Naive B cell (primary cell): ENCODE measurements around the gene THRB. TPM values are rescaled to one million over a fixed set of nuclear protein-coding genes. Genes with fewer than 3 reads are reported as not detected.

Experiments used
- ATAC-seq, 2 donors: fragments of 150-1000 bp; cut with Tn5 transposase; 2 replicates each; pipeline ENCODE4 v1.10.0; 2021; ENCODE audit warnings: low read depth in 2 of 2, mild to moderate bottlenecking in 2 of 2, moderate library complexity in 2 of 2
- DNase-seq: peaks from one replicate; pipeline ENCODE4 v3.0.0; 2022
- H3K27ac Mint-ChIP-seq, 6 donors: one replicate each; pipeline ENCODE4 v1.8.0; 2020 to 2022; ENCODE audit warnings: mild to moderate bottlenecking in 6 of 6, mixed read lengths in 6 of 6, moderate library complexity in 5 of 6, inconsistent platforms in 2 of 6
- H3K27me3 Mint-ChIP-seq, 3 donors: one replicate each; pipeline ENCODE4 v1.8.0; 2021 to 2022; ENCODE audit warnings: mixed read lengths in 3 of 3, mild to moderate bottlenecking in 1 of 3
- H3K36me3 Mint-ChIP-seq, 2 donors: one replicate each; pipeline ENCODE4 v1.8.0; 2020 to 2022; ENCODE audit warnings: mixed read lengths in 2 of 2, inconsistent platforms in 1 of 2, mild to moderate bottlenecking in 1 of 2
- H3K4me1 Mint-ChIP-seq, 3 donors: one replicate each; pipeline ENCODE4 v1.8.0; 2020 to 2022; ENCODE audit warnings: mixed read lengths in 3 of 3, inconsistent platforms in 1 of 3, mild to moderate bottlenecking in 1 of 3, moderate library complexity in 1 of 3
- H3K4me3 Mint-ChIP-seq, 8 donors: one replicate each; pipeline ENCODE4 v1.8.0; 2020 to 2022; ENCODE audit warnings: mild to moderate bottlenecking in 8 of 8, mixed read lengths in 8 of 8, moderate library complexity in 8 of 8, inconsistent platforms in 2 of 8
- H3K9me3 Mint-ChIP-seq, 7 donors: one replicate each; pipeline ENCODE4 v1.8.0; 2020 to 2022; ENCODE audit warnings: mixed read lengths in 7 of 7, mild to moderate bottlenecking in 5 of 7, inconsistent platforms in 2 of 7, moderate library complexity in 1 of 7
- polyA plus RNA-seq, 6 donors: library from polyadenylated mRNA; unstranded; fragments of 300-500 nt; fragmentation: Illumina TruSeq; gene quantifications; one replicate each; pipeline ENCODE4 v1.2.3, GENCODE V29; 2021; ENCODE audit warnings: low read depth in 6 of 6

The THRB gene
- polyA plus RNA-seq, 6 donors from 2014 or later: 0.38 to 5.1 (median 1.8) TPM

GRCh38 chr3:24493746-24494617 lies 668 bp downstream of the THRB start:
- DNase-seq (peak; percentile 52), ATAC-seq (peak; percentile 44 to 56)
- Mint-ChIP-seq H3K4me1 (peaks cover 15 to 23% (median 16%) of the 10 kb centered on the region in 3 donors), H3K4me3 (peak overlapping the region; percentile 87 to 98 (median 96)), H3K27ac (peak overlapping the region; percentile 71 to 95 (median 86)), H3K9me3 (no peaks in the 10 kb centered on the region), H3K27me3 (peaks cover 0 to 7% (median 5%) of the 10 kb centered on the region in 3 donors), H3K36me3 (peaks cover 0 to 7% of the 10 kb centered on the region in 2 donors)

DNA sequence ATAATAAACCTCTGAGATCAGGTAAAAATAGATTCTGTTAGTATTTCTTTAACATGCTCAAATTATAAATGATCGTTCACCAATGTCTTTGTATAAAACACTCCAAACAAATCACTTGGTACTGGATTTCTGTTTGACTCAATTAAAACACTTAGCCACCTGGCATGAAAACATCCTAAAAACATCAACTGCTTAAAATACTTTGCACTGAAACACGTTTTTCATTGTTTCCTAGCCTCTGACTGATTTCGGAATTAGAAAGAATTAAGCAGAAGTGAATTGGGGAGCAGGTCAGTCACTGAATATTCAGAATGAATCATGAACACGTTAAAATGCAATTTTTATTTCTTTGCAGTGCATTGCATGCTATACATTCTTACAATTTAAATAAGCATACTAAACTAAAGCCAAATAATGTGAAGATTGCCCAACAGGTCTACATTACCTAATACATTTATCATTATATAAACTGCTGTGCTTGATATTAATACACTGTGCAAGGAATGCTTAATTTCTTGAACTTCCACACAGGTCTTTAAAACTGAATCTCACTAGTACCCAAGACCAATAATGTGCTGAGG lies 1.6 kb downstream of the THRB start:
- no peaks in the 10 kb centered on the region for H3K9me3 Mint-ChIP-seq
- H3K36me3 Mint-ChIP-seq: peaks cover 0 to 7% of the 10 kb centered on the region in 2 donors
- DNase-seq: no peak
- H3K27ac Mint-ChIP-seq: no peak overlapping the region
- ATAC-seq: no peak
- H3K27me3 Mint-ChIP-seq: peaks cover 0 to 7% (median 5%) of the 10 kb centered on the region in 3 donors
- peak overlapping the region in 6 of 8 donors; percentile 43 to 98 (median 94) for H3K4me3 Mint-ChIP-seq
- H3K4me1 Mint-ChIP-seq: peaks cover 15 to 23% (median 16%) of the 10 kb centered on the region in 3 donors

GRCh38 chr3:24490151-24490550 lies 4.5 kb downstream of the THRB start:
- no peak overlapping the region for H3K27ac Mint-ChIP-seq
- DNase-seq (no peak), ATAC-seq (no peak)
- H3K4me3 Mint-ChIP-seq: peak overlapping the region in 1 of 8 donors; percentile 52
- H3K9me3 Mint-ChIP-seq: no peaks in the 10 kb centered on the region
- peaks cover 0 to 7% (median 5%) of the 10 kb centered on the region in 3 donors for H3K27me3 Mint-ChIP-seq
- peaks cover 11 to 21% (median 16%) of the 10 kb centered on the region in 3 donors for H3K4me1 Mint-ChIP-seq
- peaks cover 0 to 2% of the 10 kb centered on the region in 2 donors for H3K36me3 Mint-ChIP-seq

DNA sequence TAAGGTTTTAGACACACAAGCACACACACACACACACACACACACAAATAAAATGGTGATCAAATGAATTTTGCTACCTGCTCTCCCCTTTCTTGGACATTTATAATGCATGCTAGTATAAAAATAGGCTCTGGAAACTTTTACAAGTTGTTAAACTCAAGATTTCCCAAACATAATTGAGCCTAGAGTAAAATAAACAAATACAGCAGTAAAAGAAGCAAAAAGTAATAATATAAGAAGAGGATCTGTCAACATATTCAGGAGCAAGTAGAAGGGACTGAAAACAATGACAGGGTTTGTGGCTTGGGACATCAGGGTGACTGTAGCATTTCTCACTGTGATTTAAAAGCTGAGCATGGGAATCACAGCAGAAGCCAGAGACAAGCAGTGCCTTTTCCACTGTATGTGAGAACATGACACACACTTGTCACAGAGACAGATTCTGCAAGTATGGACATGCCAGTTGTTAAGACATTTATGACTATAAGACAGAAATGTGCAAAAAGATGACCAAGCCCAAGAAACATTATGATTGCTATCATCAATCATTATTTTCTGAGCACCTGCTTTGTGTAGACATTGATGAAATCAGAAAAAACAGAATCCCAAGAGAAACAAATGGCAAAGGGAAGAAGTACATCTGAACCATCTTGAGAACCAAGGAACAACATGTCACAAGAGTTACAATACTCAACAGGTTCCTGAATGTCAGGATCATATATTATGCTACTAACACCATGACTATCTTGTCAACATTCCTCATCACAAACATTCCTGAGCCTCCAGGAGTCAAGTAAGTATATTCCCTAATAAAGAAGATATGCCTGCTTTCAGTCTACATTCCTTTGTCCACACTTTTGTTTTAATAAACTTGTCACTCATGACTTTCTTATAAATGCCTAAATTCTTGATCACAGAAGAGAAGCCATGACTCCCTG lies 7.1 kb downstream of the THRB start:
- peaks cover 0 to 7% (median 5%) of the 10 kb centered on the region in 3 donors for H3K27me3 Mint-ChIP-seq
- no peak overlapping the region for H3K27ac Mint-ChIP-seq
- ATAC-seq (no peak), DNase-seq (no peak)
- H3K4me1 Mint-ChIP-seq: peaks cover 11 to 17% (median 13%) of the 10 kb centered on the region in 3 donors
- H3K9me3 Mint-ChIP-seq: no peaks in the 10 kb centered on the region
- H3K36me3 Mint-ChIP-seq: no peaks in the 10 kb centered on the region
- H3K4me3 Mint-ChIP-seq: no peak overlapping the region

DNA sequence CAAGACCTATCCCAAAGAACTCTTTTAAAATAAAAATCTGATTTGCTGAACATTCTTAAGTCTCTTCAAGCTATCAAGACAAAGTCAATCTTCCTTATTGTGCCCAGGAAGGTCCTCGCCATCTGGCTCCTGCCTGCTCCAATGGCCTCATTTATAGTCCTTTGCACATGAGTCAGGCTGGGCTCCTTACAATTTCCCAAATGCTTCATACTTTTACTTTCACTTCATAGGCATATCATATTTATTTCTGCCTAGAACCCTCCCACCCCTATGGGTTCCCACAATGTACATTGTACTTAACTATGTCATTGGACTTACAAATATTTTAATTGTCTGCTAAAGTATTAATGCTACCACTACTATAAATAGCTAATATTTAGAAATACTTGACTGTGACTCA lies 9.1 kb downstream of the THRB start:
- H3K9me3 Mint-ChIP-seq: no peaks in the 10 kb centered on the region
- H3K27me3 Mint-ChIP-seq: peaks cover 0 to 4% (median 0%) of the 10 kb centered on the region in 3 donors
- peaks cover 11 to 22% (median 13%) of the 10 kb centered on the region in 3 donors for H3K4me1 Mint-ChIP-seq
- no peaks in the 10 kb centered on the region for H3K36me3 Mint-ChIP-seq
- H3K27ac Mint-ChIP-seq: peak overlapping the region in 1 of 6 donors; percentile 43
- ATAC-seq (no peak), DNase-seq (no peak)
- H3K4me3 Mint-ChIP-seq: peak overlapping the region in 2 of 8 donors; percentile 21 to 69

DNA sequence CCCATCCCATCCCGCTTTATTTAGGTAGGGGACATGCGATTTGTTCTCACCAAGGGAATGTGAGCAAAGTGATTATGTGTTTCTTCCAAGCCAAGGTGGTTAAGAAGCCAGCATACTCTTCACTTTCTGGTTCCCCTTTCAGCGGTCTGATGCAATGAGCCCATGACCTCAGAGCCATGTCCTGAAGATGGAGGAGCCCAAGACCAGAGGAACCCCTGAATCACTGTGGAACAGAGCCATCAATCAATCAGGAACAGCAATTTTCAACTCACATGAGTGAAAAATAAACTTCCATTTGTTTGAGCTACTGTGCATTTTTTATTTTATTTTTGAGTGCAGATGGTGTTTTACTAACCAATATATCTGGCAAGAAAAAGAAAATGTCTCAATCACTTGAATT lies 10.8 kb downstream of the THRB start:
- Mint-ChIP-seq H3K27me3 (no peaks in the 10 kb centered on the region), H3K4me1 (peaks cover 11 to 27% (median 15%) of the 10 kb centered on the region in 3 donors), H3K36me3 (no peaks in the 10 kb centered on the region), H3K27ac (no peak overlapping the region), H3K9me3 (peaks cover 0 to 2% (median 0%) of the 10 kb centered on the region in 7 donors), H3K4me3 (no peak overlapping the region)
- DNase-seq (no peak), ATAC-seq (peak in 1 of 2 donors; percentile 46)

DNA sequence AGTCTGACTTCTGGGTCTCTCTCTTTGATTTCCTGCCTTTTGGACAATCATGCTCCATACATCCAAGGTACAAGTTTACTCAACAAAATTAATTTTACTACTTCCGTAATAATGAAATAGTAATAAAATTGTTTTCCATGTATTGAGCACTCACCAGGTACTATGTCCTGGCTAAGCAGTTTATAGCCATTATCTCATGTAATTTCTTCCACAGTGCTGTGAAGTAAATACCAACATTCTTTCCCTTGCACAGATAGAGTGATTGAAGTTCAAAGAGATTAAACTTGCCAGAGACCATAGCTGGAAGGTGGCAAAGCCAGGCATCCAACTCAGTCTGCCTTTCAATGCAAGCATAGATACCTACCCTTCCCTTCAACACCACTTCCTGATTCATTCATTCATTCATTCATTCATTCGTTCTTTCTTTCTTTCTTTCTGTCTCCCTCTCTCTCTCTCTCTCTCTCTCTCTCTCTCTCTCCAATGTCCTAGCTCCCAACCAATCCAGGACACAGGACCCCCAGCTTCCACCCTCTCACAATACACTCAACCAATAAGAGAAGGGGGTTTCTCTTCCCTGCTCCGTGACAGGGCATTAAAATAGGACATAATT lies 12.4 kb downstream of the THRB start:
- DNase-seq: no peak
- no peak overlapping the region for H3K27ac Mint-ChIP-seq
- H3K4me1 Mint-ChIP-seq: peaks cover 11 to 27% (median 15%) of the 10 kb centered on the region in 3 donors
- peaks cover 0 to 3% (median 0%) of the 10 kb centered on the region in 7 donors for H3K9me3 Mint-ChIP-seq
- no peak for ATAC-seq
- H3K27me3 Mint-ChIP-seq: peaks cover 0 to 4% (median 0%) of the 10 kb centered on the region in 3 donors
- H3K4me3 Mint-ChIP-seq: no peak overlapping the region
- H3K36me3 Mint-ChIP-seq: peaks cover 0 to 7% of the 10 kb centered on the region in 2 donors

DNA sequence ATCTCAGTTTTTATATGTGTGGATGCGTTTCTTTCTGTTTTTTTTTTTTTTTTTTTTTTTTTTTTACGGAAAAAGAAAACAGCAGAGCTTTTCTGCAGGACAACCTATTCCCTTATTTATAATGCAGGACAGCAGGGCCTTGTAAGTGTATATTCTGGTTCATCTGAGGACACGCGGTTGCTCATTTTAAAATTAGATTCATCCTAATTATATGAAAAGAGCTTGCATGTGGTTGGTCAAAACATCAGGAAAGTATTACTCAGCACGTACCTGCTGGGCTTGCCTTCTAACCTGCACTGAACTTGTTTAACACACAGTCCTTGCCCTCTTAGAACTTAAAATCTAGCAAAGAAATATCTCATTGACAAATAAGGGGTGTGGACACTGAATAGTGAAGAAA lies 13.5 kb downstream of the THRB start:
- Mint-ChIP-seq H3K36me3 (peaks cover 0 to 7% of the 10 kb centered on the region in 2 donors), H3K9me3 (peaks cover 0 to 3% (median 0%) of the 10 kb centered on the region in 7 donors), H3K4me3 (no peak overlapping the region), H3K27ac (no peak overlapping the region), H3K27me3 (peaks cover 0 to 4% (median 0%) of the 10 kb centered on the region in 3 donors), H3K4me1 (peaks cover 11 to 27% (median 15%) of the 10 kb centered on the region in 3 donors)
- DNase-seq (no peak), ATAC-seq (no peak)

GRCh38 chr3:24480497-24480896 lies 14.2 kb downstream of the THRB start:
- no peak for ATAC-seq
- DNase-seq: no peak
- Mint-ChIP-seq H3K27ac (no peak overlapping the region), H3K27me3 (peaks cover 0 to 4% (median 0%) of the 10 kb centered on the region in 3 donors), H3K4me1 (peaks cover 6 to 20% (median 9%) of the 10 kb centered on the region in 3 donors), H3K36me3 (peaks cover 0 to 7% of the 10 kb centered on the region in 2 donors), H3K4me3 (no peak overlapping the region), H3K9me3 (peaks cover 0 to 3% (median 0%) of the 10 kb centered on the region in 7 donors)

GRCh38 chr3:24479816-24480215 lies 14.8 kb downstream of the THRB start:
- no peak for ATAC-seq
- Mint-ChIP-seq H3K4me3 (no peak overlapping the region), H3K36me3 (peaks cover 0 to 7% of the 10 kb centered on the region in 2 donors), H3K27ac (peak overlapping the region in 1 of 6 donors; percentile 69), H3K9me3 (peaks cover 0 to 3% (median 0%) of the 10 kb centered on the region in 7 donors), H3K4me1 (peaks cover 4 to 17% (median 5%) of the 10 kb centered on the region in 3 donors), H3K27me3 (peaks cover 0 to 4% (median 0%) of the 10 kb centered on the region in 3 donors)
- no peak for DNase-seq

DNA sequence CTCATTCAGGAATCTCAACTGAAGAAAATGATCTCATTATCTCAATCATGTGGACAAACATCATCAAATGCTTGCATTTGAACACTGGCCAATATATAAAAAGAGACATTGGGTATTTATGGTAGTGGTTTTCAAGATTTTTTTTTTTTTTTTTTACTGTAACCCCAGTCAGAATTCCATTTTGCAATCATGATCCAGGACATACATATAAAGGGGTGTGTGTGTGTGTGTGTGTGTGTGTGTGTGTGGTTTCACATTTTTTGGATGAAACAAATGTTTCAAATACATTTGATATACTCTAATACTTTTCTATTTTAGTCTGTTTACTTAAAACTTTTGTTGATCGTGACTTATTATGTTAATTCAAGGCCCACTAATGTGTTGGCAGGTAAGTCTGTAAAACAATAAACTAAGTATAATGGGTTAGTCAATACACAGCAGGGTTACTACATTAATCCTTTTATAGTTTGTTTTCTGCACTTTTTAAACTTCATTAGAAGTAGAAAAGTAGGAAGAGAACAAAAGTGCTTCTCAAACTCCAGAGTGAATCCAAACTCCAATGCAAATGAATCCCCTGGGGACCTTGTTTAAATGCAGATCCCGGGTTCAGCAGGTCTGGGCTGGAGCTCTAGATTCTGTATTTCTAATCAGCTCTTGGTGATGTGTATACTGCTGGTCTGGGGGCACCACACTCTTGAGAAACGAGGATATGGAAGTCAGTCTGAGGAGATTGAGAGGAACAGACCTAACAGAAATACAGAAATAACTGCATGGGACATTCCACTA lies 17.6 kb downstream of the THRB start:
- no peak for ATAC-seq
- Mint-ChIP-seq H3K9me3 (peaks cover 0 to 3% (median 0%) of the 10 kb centered on the region in 7 donors), H3K27me3 (peaks cover 0 to 7% (median 0%) of the 10 kb centered on the region in 3 donors), H3K4me3 (no peak overlapping the region), H3K27ac (peak overlapping the region in 1 of 6 donors; percentile 27), H3K4me1 (peaks cover 0 to 10% (median 2%) of the 10 kb centered on the region in 3 donors), H3K36me3 (peaks cover 0 to 7% of the 10 kb centered on the region in 2 donors)
- DNase-seq: no peak

- DNase-seq (no peak), ATAC-seq (no peak)
- H3K27me3 Mint-ChIP-seq: peaks cover 0 to 7% (median 0%) of the 10 kb centered on the region in 3 donors
- H3K4me3 Mint-ChIP-seq: no peak overlapping the region
- peaks cover 0 to 3% (median 0%) of the 10 kb centered on the region in 7 donors for H3K9me3 Mint-ChIP-seq
- peaks cover 0 to 7% of the 10 kb centered on the region in 2 donors for H3K36me3 Mint-ChIP-seq
- H3K27ac Mint-ChIP-seq: no peak overlapping the region
- H3K4me1 Mint-ChIP-seq: peaks cover 0 to 10% (median 2%) of the 10 kb centered on the region in 3 donors
Observed at GRCh38 chr3:24475925-24476324, 18.7 kb downstream of the THRB start.
